ENCODE data around the gene SMAD9.

GRCh38 chr13:36907821-36908220, 12.2 kb downstream of the SMAD9 start:
- TF ChIP-seq MXI1 (IDR thresholded peaks at IDR 0.05; ENCODE audit: low read depth, low read length) (no peak), RCOR1 (IDR thresholded peaks at IDR 0.05; ENCODE audit: low read length) (no peak), CTCF (IDR thresholded peaks at IDR 0.05) (no peak), RAD21 (IDR thresholded peaks at IDR 0.05; ENCODE audit: low read length) (no peak), GABPA (IDR thresholded peaks at IDR 0.05; ENCODE audit: low read depth) (no peak), POLR2AphosphoS5 (IDR thresholded peaks at IDR 0.05; ENCODE audit: low read depth, low read length) (no peak), JUND (IDR thresholded peaks at IDR 0.05) (no peak), MAX (IDR thresholded peaks at IDR 0.05; ENCODE audit: low read depth) (no peak), NFIC (IDR thresholded peaks at IDR 0.05; ENCODE audit: borderline replicate concordance) (no peak), EZH2phosphoT487 (IDR thresholded peaks at IDR 0.05; ENCODE audit: borderline replicate concordance, low read depth) (no peak)
